GM23338 (cell line): ENCODE data around the gene HS1BP3.

Source experiments
- CREB1 ChIP-seq: fragments of 250-450 bp; sonication (Bioruptor Pico); IDR thresholded peaks from 2 replicates; pipeline ENCODE4 v1.5.0; 2020; ENCODE audit warnings: low read depth, mild to moderate bottlenecking, moderate library complexity
- EZH2 ChIP-seq: fragments of 200-600 bp; sonication (generic); IDR thresholded peaks from one replicate; pipeline ENCODE4 v1.8.0; 2017; ENCODE audit warnings: antibody characterized with exemption, mild to moderate bottlenecking, low read depth; ENCODE audit not compliant: unreplicated experiment
- EZH2phosphoT487 ChIP-seq: fragments of 200-600 bp; sonication (generic); IDR thresholded peaks from one replicate; pipeline ENCODE4 v1.8.1; 2018; ENCODE audit warnings: antibody characterized with exemption; ENCODE audit not compliant: unreplicated experiment
- JUNB ChIP-seq: IDR thresholded peaks from one replicate; pipeline ENCODE4 v1.6.1; 2016; ENCODE audit warnings: antibody characterized with exemption; ENCODE audit not compliant: unreplicated experiment
- NANOG ChIP-seq: IDR thresholded peaks from 2 replicates; pipeline ENCODE4 v1.6.1; 2016; ENCODE audit warnings: antibody characterized with exemption, borderline replicate concordance
- POLR2AphosphoS5 ChIP-seq: IDR thresholded peaks from 2 replicates; pipeline ENCODE4 v1.6.1; 2016; ENCODE audit warnings: antibody characterized with exemption, low read depth
- STAT1 ChIP-seq: IDR thresholded peaks from one replicate; pipeline ENCODE4 v1.6.1; 2016; ENCODE audit warnings: antibody characterized with exemption; ENCODE audit not compliant: unreplicated experiment
- ZNF114 ChIP-seq: fragments of 250-450 bp; sonication (Bioruptor Pico); IDR thresholded peaks from 2 replicates; pipeline ENCODE4 v1.5.0; 2020; ENCODE audit warnings: mild to moderate bottlenecking, moderate library complexity
- ZNF331 ChIP-seq: fragments of 250-450 bp; sonication (Bioruptor Pico); IDR thresholded peaks from 2 replicates; pipeline ENCODE4 v1.5.0; 2020; ENCODE audit warnings: low read depth, mild to moderate bottlenecking, moderate library complexity
- TF ChIP-seq, protein P1 (sequence below): IDR thresholded peaks from 2 replicates; pipeline ENCODE4 v1.6.1; 2016; ENCODE audit warnings: antibody characterized with exemption
- TF ChIP-seq, protein P2 (sequence below), 2 experiments: fragments of 200-600 bp in 1 of 2; sonication (generic) in 1 of 2; conservative IDR thresholded peaks; 2 replicates each; pipeline versions ENCODE4 v1.5.1 to v1.6.1; 2016 to 2017; ENCODE audit warnings: antibody characterized with exemption in 2 of 2, low read depth in 2 of 2, mild to moderate bottlenecking in 2 of 2, moderate library complexity in 1 of 2
- TF ChIP-seq, protein P3 (sequence below): IDR thresholded peaks from one replicate; pipeline ENCODE4 v1.6.1; 2018; ENCODE audit warnings: antibody characterized with exemption; ENCODE audit not compliant: unreplicated experiment
- TF ChIP-seq, protein P4 (sequence below): fragments of 250-450 bp; sonication (Bioruptor Pico); IDR thresholded peaks from 2 replicates; pipeline ENCODE4 v1.5.0; 2020; ENCODE audit warnings: mild to moderate bottlenecking, moderate library complexity

DNA sequence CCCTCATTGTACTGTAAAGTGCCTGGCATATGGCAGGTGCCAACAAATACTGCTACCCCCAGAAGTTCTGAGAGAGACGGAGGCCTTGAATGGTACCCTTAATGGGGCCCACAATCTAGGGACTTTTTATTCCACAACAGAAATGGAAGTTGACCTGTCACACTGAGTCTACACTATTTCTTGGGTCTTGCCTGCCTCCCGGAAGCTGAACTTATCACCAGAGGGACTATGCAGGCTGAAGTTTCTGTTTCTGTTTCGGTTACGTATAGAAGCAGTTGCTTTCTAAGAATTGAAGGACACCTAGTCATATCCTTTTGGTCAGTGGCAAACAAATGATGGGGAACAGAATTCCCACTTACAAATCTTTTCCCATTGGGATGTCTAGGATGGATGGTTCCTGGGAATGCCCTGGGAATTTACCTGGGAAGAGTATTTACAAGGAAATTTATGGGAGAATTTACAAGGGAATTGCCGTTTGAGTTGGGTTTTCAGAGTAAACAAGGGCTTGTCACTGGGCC is 74.2 kb downstream of the HS1BP3 start:
- TF ChIP-seq, protein P1, sequence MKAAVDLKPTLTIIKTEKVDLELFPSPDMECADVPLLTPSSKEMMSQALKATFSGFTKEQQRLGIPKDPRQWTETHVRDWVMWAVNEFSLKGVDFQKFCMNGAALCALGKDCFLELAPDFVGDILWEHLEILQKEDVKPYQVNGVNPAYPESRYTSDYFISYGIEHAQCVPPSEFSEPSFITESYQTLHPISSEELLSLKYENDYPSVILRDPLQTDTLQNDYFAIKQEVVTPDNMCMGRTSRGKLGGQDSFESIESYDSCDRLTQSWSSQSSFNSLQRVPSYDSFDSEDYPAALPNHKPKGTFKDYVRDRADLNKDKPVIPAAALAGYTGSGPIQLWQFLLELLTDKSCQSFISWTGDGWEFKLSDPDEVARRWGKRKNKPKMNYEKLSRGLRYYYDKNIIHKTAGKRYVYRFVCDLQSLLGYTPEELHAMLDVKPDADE = no peak
- TF ChIP-seq, protein P2, sequence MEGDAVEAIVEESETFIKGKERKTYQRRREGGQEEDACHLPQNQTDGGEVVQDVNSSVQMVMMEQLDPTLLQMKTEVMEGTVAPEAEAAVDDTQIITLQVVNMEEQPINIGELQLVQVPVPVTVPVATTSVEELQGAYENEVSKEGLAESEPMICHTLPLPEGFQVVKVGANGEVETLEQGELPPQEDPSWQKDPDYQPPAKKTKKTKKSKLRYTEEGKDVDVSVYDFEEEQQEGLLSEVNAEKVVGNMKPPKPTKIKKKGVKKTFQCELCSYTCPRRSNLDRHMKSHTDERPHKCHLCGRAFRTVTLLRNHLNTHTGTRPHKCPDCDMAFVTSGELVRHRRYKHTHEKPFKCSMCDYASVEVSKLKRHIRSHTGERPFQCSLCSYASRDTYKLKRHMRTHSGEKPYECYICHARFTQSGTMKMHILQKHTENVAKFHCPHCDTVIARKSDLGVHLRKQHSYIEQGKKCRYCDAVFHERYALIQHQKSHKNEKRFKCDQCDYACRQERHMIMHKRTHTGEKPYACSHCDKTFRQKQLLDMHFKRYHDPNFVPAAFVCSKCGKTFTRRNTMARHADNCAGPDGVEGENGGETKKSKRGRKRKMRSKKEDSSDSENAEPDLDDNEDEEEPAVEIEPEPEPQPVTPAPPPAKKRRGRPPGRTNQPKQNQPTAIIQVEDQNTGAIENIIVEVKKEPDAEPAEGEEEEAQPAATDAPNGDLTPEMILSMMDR (conservative IDR thresholded peaks at IDR 0.05; ENCODE audit: low read depth in 2 of 2) = no peak
- TF ChIP-seq JUNB (no peak), EZH2phosphoT487 (no peak), POLR2AphosphoS5 (no peak), EZH2 (no peak), STAT1 (no peak), ZNF331 (CRISPR knock-in tag) (no peak), CREB1 (CRISPR knock-in tag) (no peak), NANOG (no peak), ZNF114 (CRISPR knock-in tag) (no peak)
- TF ChIP-seq, protein P3, sequence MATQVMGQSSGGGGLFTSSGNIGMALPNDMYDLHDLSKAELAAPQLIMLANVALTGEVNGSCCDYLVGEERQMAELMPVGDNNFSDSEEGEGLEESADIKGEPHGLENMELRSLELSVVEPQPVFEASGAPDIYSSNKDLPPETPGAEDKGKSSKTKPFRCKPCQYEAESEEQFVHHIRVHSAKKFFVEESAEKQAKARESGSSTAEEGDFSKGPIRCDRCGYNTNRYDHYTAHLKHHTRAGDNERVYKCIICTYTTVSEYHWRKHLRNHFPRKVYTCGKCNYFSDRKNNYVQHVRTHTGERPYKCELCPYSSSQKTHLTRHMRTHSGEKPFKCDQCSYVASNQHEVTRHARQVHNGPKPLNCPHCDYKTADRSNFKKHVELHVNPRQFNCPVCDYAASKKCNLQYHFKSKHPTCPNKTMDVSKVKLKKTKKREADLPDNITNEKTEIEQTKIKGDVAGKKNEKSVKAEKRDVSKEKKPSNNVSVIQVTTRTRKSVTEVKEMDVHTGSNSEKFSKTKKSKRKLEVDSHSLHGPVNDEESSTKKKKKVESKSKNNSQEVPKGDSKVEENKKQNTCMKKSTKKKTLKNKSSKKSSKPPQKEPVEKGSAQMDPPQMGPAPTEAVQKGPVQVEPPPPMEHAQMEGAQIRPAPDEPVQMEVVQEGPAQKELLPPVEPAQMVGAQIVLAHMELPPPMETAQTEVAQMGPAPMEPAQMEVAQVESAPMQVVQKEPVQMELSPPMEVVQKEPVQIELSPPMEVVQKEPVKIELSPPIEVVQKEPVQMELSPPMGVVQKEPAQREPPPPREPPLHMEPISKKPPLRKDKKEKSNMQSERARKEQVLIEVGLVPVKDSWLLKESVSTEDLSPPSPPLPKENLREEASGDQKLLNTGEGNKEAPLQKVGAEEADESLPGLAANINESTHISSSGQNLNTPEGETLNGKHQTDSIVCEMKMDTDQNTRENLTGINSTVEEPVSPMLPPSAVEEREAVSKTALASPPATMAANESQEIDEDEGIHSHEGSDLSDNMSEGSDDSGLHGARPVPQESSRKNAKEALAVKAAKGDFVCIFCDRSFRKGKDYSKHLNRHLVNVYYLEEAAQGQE = no peak
- TF ChIP-seq, protein P4, sequence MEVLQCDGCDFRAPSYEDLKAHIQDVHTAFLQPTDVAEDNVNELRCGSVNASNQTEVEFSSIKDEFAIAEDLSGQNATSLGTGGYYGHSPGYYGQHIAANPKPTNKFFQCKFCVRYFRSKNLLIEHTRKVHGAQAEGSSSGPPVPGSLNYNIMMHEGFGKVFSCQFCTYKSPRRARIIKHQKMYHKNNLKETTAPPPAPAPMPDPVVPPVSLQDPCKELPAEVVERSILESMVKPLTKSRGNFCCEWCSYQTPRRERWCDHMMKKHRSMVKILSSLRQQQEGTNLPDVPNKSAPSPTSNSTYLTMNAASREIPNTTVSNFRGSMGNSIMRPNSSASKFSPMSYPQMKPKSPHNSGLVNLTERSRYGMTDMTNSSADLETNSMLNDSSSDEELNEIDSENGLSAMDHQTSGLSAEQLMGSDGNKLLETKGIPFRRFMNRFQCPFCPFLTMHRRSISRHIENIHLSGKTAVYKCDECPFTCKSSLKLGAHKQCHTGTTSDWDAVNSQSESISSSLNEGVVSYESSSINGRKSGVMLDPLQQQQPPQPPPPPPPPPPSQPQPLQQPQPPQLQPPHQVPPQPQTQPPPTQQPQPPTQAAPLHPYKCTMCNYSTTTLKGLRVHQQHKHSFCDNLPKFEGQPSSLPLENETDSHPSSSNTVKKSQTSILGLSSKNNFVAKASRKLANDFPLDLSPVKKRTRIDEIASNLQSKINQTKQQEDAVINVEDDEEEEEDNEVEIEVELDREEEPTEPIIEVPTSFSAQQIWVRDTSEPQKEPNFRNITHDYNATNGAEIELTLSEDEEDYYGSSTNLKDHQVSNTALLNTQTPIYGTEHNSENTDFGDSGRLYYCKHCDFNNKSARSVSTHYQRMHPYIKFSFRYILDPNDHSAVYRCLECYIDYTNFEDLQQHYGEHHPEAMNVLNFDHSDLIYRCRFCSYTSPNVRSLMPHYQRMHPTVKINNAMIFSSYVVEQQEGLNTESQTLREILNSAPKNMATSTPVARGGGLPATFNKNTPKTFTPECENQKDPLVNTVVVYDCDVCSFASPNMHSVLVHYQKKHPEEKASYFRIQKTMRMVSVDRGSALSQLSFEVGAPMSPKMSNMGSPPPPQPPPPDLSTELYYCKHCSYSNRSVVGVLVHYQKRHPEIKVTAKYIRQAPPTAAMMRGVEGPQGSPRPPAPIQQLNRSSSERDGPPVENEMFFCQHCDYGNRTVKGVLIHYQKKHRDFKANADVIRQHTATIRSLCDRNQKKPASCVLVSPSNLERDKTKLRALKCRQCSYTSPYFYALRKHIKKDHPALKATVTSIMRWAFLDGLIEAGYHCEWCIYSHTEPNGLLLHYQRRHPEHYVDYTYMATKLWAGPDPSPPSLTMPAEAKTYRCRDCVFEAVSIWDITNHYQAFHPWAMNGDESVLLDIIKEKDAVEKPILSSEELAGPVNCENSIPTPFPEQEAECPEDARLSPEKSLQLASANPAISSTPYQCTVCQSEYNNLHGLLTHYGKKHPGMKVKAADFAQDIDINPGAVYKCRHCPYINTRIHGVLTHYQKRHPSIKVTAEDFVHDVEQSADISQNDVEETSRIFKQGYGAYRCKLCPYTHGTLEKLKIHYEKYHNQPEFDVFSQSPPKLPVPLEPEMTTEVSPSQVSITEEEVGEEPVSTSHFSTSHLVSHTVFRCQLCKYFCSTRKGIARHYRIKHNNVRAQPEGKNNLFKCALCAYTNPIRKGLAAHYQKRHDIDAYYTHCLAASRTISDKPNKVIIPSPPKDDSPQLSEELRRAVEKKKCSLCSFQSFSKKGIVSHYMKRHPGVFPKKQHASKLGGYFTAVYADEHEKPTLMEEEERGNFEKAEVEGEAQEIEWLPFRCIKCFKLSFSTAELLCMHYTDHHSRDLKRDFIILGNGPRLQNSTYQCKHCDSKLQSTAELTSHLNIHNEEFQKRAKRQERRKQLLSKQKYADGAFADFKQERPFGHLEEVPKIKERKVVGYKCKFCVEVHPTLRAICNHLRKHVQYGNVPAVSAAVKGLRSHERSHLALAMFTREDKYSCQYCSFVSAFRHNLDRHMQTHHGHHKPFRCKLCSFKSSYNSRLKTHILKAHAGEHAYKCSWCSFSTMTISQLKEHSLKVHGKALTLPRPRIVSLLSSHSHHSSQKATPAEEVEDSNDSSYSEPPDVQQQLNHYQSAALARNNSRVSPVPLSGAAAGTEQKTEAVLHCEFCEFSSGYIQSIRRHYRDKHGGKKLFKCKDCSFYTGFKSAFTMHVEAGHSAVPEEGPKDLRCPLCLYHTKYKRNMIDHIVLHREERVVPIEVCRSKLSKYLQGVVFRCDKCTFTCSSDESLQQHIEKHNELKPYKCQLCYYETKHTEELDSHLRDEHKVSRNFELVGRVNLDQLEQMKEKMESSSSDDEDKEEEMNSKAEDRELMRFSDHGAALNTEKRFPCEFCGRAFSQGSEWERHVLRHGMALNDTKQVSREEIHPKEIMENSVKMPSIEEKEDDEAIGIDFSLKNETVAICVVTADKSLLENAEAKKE (CRISPR knock-in tag) = no peak
